Measurements from ENCODE around the gene ABHD4.

GRCh38 chr14:22558221-22558913 lies 39.7 kb upstream of the ABHD4 start:
- TF ChIP-seq SMC3 (IDR thresholded peaks at IDR 0.05) = no peak
- no peak for TF ChIP-seq JUNB (IDR thresholded peaks at IDR 0.05)
- TF ChIP-seq, protein P1, sequence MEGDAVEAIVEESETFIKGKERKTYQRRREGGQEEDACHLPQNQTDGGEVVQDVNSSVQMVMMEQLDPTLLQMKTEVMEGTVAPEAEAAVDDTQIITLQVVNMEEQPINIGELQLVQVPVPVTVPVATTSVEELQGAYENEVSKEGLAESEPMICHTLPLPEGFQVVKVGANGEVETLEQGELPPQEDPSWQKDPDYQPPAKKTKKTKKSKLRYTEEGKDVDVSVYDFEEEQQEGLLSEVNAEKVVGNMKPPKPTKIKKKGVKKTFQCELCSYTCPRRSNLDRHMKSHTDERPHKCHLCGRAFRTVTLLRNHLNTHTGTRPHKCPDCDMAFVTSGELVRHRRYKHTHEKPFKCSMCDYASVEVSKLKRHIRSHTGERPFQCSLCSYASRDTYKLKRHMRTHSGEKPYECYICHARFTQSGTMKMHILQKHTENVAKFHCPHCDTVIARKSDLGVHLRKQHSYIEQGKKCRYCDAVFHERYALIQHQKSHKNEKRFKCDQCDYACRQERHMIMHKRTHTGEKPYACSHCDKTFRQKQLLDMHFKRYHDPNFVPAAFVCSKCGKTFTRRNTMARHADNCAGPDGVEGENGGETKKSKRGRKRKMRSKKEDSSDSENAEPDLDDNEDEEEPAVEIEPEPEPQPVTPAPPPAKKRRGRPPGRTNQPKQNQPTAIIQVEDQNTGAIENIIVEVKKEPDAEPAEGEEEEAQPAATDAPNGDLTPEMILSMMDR (IDR thresholded peaks at IDR 0.05) = no peak; the same call in 2 of the 3 replicates
- TF ChIP-seq KDM1A (IDR thresholded peaks at IDR 0.05; ENCODE audit: low read depth) = no peak
- TF ChIP-seq JUN (IDR thresholded peaks at IDR 0.05) = no peak
- TF ChIP-seq RFX5 (IDR thresholded peaks at IDR 0.05) = no peak
- no peak for TF ChIP-seq MAX (IDR thresholded peaks at IDR 0.05)
- no peak for TF ChIP-seq POLR2A (IDR thresholded peaks at IDR 0.05; ENCODE audit: low read length)

Measured in A549 (cell line).